Activated CD4-positive, CD25-positive, alpha-beta regulatory T cell (primary cell): ENCODE data around the gene COL2A1.

Source experiments
- DNase-seq, 4 experiments: peaks; one replicate each; lab custom pipeline; 2025; lab: John Stamatoyannopoulos, UW

The COL2A1 gene

GRCh38 chr12:47989666-47990065, 14.6 kb downstream of the COL2A1 start:
- no peak for DNase-seq

GRCh38 chr12:47989023-47989417, 15.3 kb downstream of the COL2A1 start:
- DNase-seq: no peak

GRCh38 chr12:47988073-47989022, 15.9 kb downstream of the COL2A1 start:
- no peak for DNase-seq

DNA sequence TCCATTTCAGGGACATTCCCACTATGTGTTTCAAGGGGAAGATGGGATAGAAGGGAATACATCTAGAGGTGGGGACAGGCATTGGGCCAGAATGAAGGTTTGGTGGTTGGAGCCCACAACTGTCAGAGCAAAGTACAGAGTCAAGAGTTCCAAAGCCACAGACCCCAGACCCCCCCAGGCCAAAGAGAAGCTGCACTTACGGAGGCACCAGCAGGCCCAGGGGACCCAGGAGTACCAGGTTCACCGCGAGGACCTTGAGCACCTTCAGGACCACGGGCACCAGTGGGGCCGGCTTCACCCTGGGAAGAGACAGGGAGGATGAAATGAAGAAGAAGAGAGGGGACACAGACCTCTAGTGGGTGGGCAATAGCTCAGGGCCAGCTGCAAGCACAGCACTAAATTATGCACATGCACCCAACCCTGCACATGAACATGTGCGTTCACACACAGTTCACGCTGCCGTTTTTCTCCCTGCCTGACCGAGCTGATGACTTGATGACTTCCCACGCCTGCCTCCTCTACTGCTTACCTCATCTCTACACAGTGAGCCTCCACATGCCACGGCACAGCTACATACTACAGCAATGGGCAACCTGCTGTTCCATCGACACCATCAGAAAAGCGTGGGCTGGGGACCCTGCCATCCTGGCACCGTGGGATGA, 16.7 kb downstream of the COL2A1 start:
- no peak for DNase-seq

DNA sequence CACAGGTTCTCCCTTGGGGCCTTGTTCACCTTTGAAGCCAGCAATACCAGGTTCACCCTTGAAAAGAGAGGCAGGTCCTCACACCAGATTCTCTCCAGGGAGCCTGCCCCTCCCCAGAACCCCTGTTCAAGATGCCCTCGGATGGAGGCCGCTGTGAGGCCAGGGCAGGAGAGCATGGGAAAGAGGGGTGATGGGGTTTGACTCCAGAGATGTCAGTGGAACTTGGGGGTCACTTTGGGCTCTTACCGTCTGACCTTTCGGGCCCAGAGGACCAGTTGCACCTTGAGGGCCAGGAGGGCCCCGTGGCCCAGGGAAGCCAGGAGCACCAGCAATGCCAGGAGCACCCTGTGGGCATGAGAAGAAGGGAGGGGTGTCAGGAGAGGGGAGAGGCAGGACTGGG, 17.4 kb downstream of the COL2A1 start:
- no peak for DNase-seq

- DNase-seq: no peak
Measured at GRCh38 chr12:47986291-47986660, 18.0 kb downstream of the COL2A1 start.

DNA sequence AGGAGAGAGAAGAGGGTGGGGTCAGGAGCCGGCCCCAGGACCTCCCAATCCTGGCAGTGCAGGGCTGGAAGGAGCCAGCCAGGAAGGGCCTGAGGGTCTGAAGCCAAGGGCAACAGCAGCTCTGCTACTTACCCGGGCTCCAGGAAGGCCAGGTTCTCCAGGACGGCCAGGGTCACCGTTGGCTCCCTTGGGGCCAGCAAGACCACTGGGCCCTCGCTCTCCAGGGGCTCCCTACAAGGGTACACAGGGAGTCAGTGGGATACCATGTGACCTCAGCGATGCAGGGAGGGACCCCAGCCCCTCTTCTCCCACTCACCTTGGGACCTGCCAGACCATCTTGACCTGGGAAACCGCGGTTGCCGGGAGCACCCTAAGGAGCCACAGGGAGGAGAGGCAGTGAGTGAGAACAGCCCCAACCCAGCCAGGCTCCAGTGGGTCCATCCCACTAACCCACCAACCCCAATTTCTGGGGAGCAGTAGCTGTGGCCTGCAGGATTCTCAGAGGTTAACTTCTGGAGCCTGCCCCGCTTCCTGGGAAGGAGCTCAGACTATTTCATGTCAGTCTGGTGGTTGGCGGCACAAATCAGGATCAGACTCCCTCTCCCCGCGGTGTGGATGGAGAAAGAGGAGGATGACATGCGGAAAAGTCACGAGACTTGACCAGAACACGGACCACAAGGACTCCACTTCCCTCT, 18.5 kb downstream of the COL2A1 start:
- no peak for DNase-seq

DNA sequence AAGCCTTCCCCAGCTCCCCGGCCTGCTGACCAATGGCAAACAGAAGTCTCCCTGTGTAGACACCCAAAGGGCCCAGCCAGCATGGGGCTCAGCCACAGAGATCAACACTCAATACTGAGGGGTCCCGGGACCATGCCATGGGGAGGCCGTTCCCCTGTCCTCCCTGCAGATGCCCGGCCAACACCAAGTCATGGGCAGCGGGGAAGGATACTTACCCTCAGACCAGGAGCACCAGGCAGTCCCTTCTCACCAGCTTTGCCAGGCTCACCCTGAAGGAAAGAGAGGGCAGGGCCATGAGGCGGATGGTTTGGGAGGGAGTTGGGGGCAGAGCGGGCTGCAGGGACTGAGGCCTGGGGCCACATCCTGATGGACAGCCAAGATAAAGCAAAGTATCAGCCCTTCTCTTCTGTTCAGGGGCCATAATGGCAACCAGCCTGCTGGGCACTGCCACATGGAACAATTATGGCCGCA, 19.9 kb downstream of the COL2A1 start:
- no peak for DNase-seq

DNA sequence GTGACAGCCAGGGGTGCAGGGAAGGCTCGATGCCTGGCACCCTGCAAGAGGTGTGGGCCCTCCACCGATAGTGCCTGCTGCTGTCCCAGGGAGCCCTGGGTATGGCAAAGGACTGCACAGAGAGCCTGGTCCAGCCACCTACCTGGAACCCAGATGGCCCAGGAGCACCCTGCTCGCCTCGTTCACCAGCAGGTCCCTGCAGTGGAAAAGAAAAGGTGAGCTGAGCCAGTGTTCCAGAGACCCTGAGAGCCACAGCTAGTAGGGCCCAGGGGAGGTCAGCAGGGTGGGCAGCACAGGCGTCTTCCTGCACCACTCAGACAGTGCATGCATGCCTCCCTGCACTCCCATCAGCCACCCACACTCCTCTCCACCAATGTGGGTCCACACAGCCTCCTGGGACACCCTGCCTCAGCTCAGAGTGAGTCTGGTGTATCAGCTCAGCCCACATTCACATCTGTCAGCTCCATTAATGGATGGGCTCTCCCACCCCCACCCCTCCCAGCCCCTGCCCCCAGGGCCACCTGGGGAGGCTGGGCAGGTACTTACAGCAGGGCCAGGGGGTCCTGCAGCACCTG, 20.6 kb downstream of the COL2A1 start:
- no peak for DNase-seq

GRCh38 chr12:47982770-47983169, 21.5 kb downstream of the COL2A1 start:
- DNase-seq: no peak

DNA sequence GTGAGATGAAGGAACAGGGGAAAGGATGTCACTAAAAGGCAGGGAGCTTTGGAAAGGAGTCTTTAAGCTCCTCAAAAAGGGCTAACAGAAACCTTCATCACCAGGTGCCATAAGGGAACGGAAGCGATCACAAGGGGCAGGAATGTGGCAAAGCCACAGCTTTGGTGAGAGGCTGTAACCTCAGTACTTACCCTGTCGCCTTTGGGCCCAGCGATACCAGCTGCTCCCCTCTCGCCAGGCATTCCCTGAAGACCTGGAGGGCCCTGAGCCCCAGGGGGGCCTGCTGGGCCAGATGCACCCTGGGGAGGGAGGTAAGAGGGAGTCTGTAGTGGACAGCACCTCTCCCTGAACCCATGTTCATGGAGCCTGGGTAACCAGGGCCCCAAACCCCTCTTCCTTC, 22.0 kb downstream of the COL2A1 start:
- DNase-seq: no peak

DNA sequence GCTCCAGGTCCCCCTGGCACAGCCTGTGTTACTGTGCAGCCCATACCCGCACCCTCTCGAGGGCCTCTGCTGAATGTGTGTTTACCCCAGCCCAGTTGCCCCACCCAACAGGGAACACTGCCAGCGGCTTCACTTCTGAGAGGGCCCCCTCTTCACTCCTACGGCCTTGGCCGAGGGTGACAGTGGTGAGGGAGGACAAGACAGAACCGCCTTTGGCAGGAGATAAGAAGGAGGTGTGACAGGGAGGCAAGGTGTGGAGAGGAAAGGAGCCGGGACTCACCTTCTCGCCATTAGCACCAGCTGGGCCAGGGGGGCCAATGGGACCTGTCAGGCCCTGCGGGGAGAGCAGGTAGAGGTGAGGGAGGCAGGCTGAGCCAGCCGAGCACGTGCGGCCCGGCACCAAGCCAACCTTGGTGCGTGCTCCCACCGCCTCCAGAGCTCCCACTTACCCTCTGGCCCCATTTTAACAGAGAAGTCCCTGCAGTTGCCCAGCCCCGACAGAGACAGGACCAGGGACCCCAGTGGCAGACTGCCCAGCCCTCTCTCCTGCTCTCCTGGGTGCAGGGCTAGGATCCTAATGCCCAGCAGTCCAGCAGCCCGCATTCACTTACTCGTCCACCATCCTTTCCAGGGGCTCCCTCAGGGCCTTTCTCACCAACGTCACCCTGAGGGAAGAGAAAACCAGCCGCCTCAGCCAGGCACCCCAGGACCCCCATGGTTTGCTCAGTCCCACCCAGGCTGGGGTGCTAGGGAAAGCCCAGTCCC, 22.6 kb downstream of the COL2A1 start:
- DNase-seq: no peak

GRCh38 chr12:47980779-47981495, 23.3 kb downstream of the COL2A1 start:
- DNase-seq: no peak

- no peak for DNase-seq
Measured at GRCh38 chr12:47980197-47980596, 24.1 kb downstream of the COL2A1 start.

GRCh38 chr12:47979686-47980085, 24.6 kb downstream of the COL2A1 start:
- DNase-seq: no peak

GRCh38 chr12:47979166-47979565, 25.1 kb downstream of the COL2A1 start:
- no peak for DNase-seq

DNA sequence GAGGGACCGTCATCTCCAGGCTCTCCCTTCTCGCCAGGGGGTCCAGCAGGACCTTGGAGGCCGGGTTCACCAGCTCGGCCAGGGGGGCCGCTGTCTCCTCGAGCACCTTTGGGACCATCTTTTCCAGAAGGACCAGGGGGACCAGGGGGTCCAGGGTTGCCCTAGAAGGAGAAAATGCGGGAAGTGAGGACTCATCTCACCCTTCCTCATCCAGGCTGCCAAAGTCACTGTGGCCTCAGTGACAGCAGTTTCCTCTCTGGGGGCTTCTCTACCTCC, 25.7 kb downstream of the COL2A1 start:
- no peak for DNase-seq

GRCh38 chr12:47977772-47978597, 26.3 kb downstream of the COL2A1 start:
- DNase-seq: no peak

DNA sequence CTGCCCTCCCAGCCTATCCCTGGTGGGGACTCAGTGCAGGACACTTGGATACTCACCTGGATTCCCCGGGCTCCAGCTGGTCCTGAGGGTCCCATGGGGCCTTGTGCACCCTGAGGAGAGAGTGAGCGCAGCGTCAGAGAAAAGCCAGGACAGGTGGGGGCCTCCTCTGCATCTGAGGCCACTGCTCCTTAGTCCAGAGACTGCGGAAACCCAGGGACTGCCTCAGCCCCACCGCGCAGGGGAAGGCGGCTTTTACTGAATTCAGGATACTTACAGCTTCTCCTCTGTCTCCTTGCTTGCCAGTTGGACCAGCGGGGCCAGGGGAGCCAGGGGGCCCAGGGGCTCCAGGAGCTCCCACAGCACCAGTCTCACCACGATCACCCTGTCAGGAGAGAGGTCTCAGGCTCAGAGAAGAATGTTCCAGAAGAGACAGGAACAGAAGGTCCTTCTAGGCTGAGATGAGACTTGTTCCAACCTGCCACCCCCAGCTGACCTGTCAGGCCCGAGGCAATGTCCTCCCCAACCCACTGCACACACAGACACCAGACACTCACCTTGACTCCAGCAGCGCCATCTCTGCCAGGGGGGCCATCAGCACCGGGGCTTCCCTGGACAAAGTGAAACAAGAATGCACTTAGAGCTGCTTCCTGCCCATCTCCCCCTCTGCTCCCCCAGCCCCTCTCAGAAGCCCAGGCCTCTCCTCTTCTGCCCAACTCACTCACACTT, 27.1 kb downstream of the COL2A1 start:
- DNase-seq: no peak

DNA sequence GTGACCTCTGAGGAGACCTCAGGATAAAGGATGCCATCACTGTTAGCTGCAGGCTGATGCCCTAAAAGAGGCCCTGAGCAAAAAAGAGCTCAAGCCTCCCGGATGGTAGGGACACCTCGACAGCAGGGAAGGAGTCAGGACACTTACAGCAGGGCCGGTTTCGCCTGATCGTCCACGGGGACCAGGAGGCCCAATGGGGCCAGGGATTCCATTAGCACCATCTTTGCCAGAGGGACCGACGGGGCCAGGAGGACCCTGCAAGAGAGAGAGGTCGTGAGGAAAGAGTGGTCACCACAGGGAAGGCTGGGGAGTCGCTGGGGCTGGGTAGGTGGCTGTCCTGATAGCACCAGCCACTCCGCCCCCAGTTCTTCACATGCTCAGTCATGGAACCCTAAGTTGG, 28.5 kb downstream of the COL2A1 start:
- DNase-seq: no peak
